ENCODE results near the gene TLE4.

The TLE4 gene

GRCh38 chr9:79768194-79768593 lies 196.4 kb downstream of the TLE4 start:
- Histone ChIP-seq H3K4me3 (ENCODE audit: low read depth in 1 of 2, low read length in 1 of 2) (no peak overlapping the region), H3K27ac (no peak overlapping the region), H3K36me3 (no peaks in the 10 kb centered on the region), H3K9me3 (no peaks in the 10 kb centered on the region), H3K27me3 (no peaks in the 10 kb centered on the region), H3K4me1 (ENCODE audit: control insufficient read depth in 1 of 2, insufficient read depth in 1 of 2, low read depth in 1 of 2, low read length in 1 of 2) (no peaks in the 10 kb centered on the region)
- no peak for TF ChIP-seq CTCF (IDR thresholded peaks at IDR 0.05)

- H3K27ac ChIP-seq: no peak overlapping the region
- H3K36me3 ChIP-seq: no peaks in the 10 kb centered on the region
- H3K9me3 ChIP-seq: no peaks in the 10 kb centered on the region
- TF ChIP-seq CTCF (IDR thresholded peaks at IDR 0.05): no peak
- no peaks in the 10 kb centered on the region for H3K27me3 ChIP-seq
- H3K4me1 ChIP-seq (ENCODE audit: control insufficient read depth in 1 of 2, insufficient read depth in 1 of 2, low read depth in 1 of 2, low read length in 1 of 2): no peaks in the 10 kb centered on the region
- H3K4me3 ChIP-seq (ENCODE audit: low read depth in 1 of 2, low read length in 1 of 2): no peak overlapping the region
Measured at GRCh38 chr9:79769476-79770275, 197.9 kb downstream of the TLE4 start.

GRCh38 chr9:79774356-79774755 lies 202.6 kb downstream of the TLE4 start:
- Histone ChIP-seq H3K4me1 (ENCODE audit: control insufficient read depth in 1 of 2, insufficient read depth in 1 of 2, low read depth in 1 of 2, low read length in 1 of 2) (no peaks in the 10 kb centered on the region), H3K9me3 (no peaks in the 10 kb centered on the region), H3K4me3 (ENCODE audit: low read depth in 1 of 2, low read length in 1 of 2) (no peak overlapping the region), H3K27ac (no peak overlapping the region), H3K36me3 (no peaks in the 10 kb centered on the region), H3K27me3 (no peaks in the 10 kb centered on the region)
- no peak for TF ChIP-seq CTCF (IDR thresholded peaks at IDR 0.05)
